GM12864 (cell line): ENCODE results near the gene SELENOM.

Source experiments
- DNase-seq: peaks from one replicate; pipeline ENCODE4 v3.0.0-alpha.2; 2011; ENCODE audit warnings: low read depth
- H3K4me3 ChIP-seq: 2 replicates; pipeline ENCODE4 v1.5.1; 2011; ENCODE audit warnings: mild to moderate bottlenecking, low read depth, low read length, control low read depth
- TF ChIP-seq, protein P1 (sequence below): IDR thresholded peaks from 2 replicates; pipeline ENCODE4 v1.5.1; 2011; ENCODE audit warnings: low read depth, mild to moderate bottlenecking, moderate library complexity, low read length, control low read depth, inconsistent platforms; ENCODE audit errors: missing control alignments

The SELENOM gene

DNA sequence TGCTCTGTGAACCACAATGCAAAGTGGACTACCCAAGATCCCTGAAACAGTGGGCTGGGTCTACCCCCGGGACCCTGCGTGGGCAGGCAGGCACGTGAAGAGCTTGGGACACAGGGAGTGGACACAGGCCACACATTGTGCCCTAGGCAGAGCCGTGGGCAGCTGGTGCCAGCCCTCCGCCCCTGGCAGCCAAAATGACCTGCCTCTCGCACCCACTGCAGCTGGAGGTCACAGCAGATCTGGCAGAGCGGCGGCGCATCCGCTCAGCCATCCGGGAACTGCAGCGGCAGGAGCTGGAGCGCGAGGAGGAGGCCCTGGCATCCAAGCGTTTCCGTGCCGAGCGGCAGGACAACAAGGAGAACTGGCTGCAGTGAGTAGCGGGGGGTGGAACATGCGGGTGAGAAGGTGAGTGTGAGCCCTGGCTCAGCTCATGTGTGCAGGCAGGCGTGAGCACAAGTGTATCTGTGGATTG lies 19.6 kb downstream of the SELENOM start:
- TF ChIP-seq, protein P1, sequence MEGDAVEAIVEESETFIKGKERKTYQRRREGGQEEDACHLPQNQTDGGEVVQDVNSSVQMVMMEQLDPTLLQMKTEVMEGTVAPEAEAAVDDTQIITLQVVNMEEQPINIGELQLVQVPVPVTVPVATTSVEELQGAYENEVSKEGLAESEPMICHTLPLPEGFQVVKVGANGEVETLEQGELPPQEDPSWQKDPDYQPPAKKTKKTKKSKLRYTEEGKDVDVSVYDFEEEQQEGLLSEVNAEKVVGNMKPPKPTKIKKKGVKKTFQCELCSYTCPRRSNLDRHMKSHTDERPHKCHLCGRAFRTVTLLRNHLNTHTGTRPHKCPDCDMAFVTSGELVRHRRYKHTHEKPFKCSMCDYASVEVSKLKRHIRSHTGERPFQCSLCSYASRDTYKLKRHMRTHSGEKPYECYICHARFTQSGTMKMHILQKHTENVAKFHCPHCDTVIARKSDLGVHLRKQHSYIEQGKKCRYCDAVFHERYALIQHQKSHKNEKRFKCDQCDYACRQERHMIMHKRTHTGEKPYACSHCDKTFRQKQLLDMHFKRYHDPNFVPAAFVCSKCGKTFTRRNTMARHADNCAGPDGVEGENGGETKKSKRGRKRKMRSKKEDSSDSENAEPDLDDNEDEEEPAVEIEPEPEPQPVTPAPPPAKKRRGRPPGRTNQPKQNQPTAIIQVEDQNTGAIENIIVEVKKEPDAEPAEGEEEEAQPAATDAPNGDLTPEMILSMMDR, result no peak
- no peak for DNase-seq
- H3K4me3 ChIP-seq, result no peak overlapping the region

DNA sequence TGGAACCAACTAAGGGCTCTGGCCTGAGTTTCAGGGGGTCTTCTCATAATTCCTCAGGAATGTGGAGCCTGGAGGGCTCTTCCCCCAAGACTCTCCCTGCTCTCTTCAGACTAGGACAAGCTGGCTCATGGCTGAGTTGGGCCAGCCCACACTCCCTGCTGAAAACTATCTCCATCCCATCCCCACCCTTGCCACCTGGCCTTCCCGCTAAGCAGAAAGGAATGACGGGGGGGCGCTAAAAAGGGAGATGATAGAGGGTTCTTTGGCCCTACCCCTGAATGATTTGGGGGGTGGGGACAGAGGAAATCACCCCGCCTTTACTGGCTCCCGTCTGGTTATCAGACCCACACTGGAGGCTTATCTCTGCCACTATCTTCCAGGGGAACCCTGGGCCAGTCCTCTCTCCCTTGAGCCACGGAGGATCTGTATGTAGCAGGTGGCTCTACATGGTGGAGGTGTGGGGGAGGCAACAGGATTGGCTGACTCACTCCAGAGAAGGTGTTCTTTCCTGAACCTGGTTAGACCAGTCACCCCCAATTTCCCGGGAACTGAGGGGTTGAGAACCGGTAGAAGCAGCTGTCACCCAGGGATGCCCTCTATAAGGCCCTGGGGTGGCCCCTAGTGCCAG lies 20.6 kb downstream of the SELENOM start:
- no peak for DNase-seq
- TF ChIP-seq, protein P1, result no peak

DNA sequence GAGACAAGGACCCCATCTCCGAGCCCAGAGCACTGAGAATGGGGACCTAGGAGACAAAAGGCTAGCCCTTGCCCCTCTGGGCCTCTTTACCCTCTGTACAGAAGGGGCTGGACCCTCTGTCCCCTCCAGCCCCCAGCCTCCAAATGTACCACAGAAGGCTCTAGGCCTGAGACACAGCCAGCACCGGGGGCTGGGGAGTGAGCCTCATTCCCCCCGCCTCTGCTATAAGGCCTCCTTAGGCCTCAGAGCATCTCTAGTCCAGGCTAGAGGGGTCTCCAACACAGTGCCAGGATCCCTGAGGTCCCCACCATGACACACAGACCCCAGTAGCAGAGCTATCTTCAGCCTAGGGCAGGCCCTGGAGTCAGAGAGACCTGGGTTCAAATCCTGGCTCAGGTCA lies 21.4 kb downstream of the SELENOM start:
- peak overlapping the region; percentile 87; the same call in 1 of the 2 replicates for H3K4me3 ChIP-seq
- no peak for DNase-seq
- TF ChIP-seq, protein P1, result no peak

More for the DNA sequence above, 20.6 kb downstream of the SELENOM start:
- no peak overlapping the region for H3K4me3 ChIP-seq

DNA sequence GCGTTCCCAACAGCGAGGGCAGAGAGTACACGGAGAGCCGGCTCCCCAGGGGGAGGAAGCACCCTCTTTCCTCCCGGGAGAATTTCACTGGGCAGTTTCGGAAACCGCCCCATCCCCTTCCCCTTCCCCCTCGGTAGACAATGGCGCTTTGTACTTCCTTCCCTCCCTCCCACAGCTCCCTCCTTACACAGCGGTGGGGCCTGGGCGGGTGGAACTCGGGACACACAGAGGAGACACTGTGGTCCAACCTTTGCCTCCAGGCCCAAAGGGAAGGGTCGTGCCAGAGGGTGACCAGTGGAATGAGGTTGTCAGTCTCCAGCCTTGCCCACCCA lies 21.9 kb downstream of the SELENOM start:
- no peak for DNase-seq
- TF ChIP-seq, protein P1, result no peak
- peak overlapping the region; percentile 87 for H3K4me3 ChIP-seq

DNA sequence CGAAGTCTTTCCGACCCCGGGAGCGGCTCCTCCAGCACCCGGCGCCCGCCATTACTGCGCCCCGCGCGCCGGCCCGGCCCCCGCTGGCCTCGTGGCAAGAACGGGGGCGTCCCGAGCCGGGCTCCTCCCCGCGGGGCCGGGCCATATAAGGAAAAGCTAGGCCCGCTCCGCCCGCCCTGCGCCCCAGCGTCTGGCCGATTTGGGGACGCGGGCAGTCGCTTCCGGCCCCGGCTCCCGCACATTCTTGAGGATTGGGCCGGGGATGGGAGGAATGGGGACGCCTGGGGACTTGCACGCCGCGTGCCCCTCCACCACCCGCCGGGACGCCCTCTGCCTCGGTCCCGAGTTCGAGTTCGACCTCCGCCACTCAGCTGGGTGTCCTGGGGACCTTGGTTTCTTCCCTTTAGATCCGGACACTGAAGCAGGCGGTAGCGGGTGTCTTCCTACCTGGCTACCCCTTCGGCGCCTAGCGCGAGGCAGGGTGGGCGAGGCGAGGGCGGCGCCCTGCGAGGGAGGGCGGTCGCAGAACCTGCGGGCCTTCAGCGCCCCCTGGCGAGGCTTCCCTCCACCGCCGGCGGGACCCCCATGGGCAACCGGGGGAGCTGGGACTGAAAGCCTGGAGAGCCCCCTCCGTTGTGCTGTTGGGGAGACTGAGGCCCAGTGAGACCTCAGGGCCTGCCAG lies 22.4 kb downstream of the SELENOM start:
- DNase-seq, result peak; percentile 40
- TF ChIP-seq, protein P1, result peak; percentile 84

DNA sequence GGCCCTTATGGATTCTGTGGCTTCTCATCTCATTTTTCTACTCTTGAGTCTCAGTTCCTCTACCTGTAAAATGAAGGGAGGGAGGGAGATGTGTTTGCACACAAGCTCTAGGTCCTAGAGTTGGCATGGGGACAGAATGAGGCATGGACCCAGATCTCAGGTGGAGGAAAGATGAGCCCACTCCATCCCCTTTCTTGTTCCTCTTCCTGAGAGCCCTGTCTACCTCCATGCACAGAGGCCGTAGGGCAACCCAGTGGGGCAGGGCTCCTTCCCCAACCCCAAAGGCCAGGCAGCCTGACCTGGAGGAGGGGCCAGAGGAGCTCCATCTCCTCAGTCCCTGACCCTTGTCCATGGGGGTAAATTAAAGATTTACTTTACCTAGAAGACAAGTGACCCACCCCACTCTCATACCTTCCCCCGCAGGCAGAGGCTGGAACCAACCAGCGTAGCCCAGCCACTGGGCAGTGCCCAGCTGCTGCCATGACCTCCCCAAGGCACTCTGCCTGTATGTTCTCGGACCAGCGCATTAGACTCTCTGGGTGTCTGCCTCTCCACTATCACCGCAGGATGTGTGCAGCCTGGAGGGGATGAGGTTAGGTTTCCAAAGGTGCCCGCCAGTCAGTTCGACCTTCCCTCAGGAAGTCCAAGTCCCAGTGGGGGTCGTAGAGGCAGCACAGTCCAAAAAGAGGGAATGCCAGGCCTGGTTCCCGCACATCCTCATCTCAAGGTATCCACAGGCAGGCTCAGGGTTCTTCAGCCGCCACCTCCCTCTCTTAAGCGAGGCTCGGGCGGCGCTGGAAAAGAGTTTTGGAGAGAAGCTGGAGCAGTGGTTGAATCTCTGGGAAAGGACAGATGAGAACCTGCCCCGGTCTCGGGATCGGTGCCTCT lies 23.2 kb downstream of the SELENOM start:
- TF ChIP-seq, protein P1, result no peak
- peak overlapping the region; percentile 87 for H3K4me3 ChIP-seq
- no peak for DNase-seq

More for the DNA sequence above, 22.4 kb downstream of the SELENOM start:
- H3K4me3 ChIP-seq, result peak overlapping the region; percentile 87
